CD14-positive monocyte (primary cell): ENCODE measurements around the gene F2R. TPM values are rescaled to one million over a fixed set of nuclear protein-coding genes. Genes with fewer than 3 reads are reported as not detected.

Source experiments
- DNase-seq, 3 donors: peaks; one replicate each; pipeline ENCODE4 v3.0.0-alpha.2; 2011 to 2022
- H2AFZ ChIP-seq: 2 replicates; pipeline ENCODE4 v1.6.0; 2012; ENCODE audit warnings: mild to moderate bottlenecking, low read depth, low read length, inconsistent platforms; ENCODE audit not compliant: insufficient read depth, poor library complexity, severe bottlenecking
- H3K27ac ChIP-seq, 2 donors: 1 replicate in 1 of 2; 2 replicates in 1 of 2; pipeline ENCODE4 v1.5.1; 2012 to 2013; ENCODE audit warnings: low read length in 2 of 2, control low read depth in 1 of 2, inconsistent platforms in 1 of 2, low read depth in 1 of 2, mild to moderate bottlenecking in 1 of 2
- H3K27me3 ChIP-seq, 2 donors: one replicate each; pipeline versions ENCODE4 v1.6.0 to v1.6.1; 2011 to 2013; ENCODE audit warnings: low read length in 2 of 2; ENCODE audit not compliant: control insufficient read depth in 2 of 2, insufficient read depth in 2 of 2
- H3K36me3 ChIP-seq, 2 donors: replicated peaks in 1 of 2; 1 replicate in 1 of 2; 2 replicates in 1 of 2; pipeline versions ENCODE4 v1.5.1 to v1.6.1; 2012 to 2013; ENCODE audit warnings: low read length in 2 of 2, control low read depth in 1 of 2, inconsistent platforms in 1 of 2, mild to moderate bottlenecking in 1 of 2; ENCODE audit not compliant: insufficient read depth in 2 of 2, control insufficient read depth in 1 of 2
- H3K4me1 ChIP-seq, 2 donors: 1 replicate in 1 of 2; 2 replicates in 1 of 2; pipeline versions ENCODE4 v1.5.1 to v1.6.1; 2012 to 2013; ENCODE audit warnings: low read length in 2 of 2, control low read depth in 1 of 2, inconsistent platforms in 1 of 2, mild to moderate bottlenecking in 1 of 2, moderate library complexity in 1 of 2; ENCODE audit not compliant: insufficient read depth in 2 of 2, control insufficient read depth in 1 of 2
- H3K4me2 ChIP-seq: replicated peaks from 2 replicates; pipeline ENCODE3; 2012; ENCODE audit warnings: low read length, moderate library complexity, mild to moderate bottlenecking; ENCODE audit not compliant: poor library complexity, severe bottlenecking; ENCODE audit errors: extremely low read depth
- H3K4me3 ChIP-seq, 3 experiments: fragments of 200-600 bp in 1 of 3; sonication (generic) in 1 of 3; replicated peaks in 1 of 3; 1 replicate in 2 of 3; 2 replicates in 1 of 3; pipeline ENCODE4 v1.5.1; 2011 to 2013; ENCODE audit warnings: low read length in 3 of 3, mild to moderate bottlenecking in 3 of 3, control low read depth in 2 of 3, low read depth in 2 of 3, inconsistent platforms in 1 of 3, moderate library complexity in 1 of 3
- H3K79me2 ChIP-seq: 2 replicates; pipeline ENCODE4 v1.6.0; 2012; ENCODE audit warnings: mild to moderate bottlenecking, control low read depth, inconsistent platforms, low read length, moderate library complexity; ENCODE audit not compliant: insufficient read depth
- H3K9ac ChIP-seq: 2 replicates; pipeline ENCODE4 v1.6.0; 2017; ENCODE audit warnings: low read length, mild to moderate bottlenecking; ENCODE audit not compliant: insufficient read depth, poor library complexity, severe bottlenecking
- H3K9me3 ChIP-seq, 2 donors: replicated peaks in 1 of 2; 1 replicate in 1 of 2; 2 replicates in 1 of 2; pipeline versions ENCODE4 v1.5.1 to v1.6.1; 2012 to 2013; ENCODE audit warnings: low read length in 2 of 2, control low read depth in 1 of 2; ENCODE audit not compliant: control insufficient read depth in 1 of 2, insufficient read depth in 1 of 2
- H4K20me1 ChIP-seq: 2 replicates; pipeline ENCODE4 v1.6.0; 2012; ENCODE audit warnings: mild to moderate bottlenecking, low read length, control low read depth, moderate library complexity; ENCODE audit not compliant: insufficient read depth
- H3K27ac Mint-ChIP-seq, 7 donors: one replicate each; pipeline ENCODE4 v1.8.0; 2020; ENCODE audit warnings: mild to moderate bottlenecking in 7 of 7, mixed read lengths in 7 of 7, moderate library complexity in 6 of 7, inconsistent platforms in 2 of 7
- H3K27me3 Mint-ChIP-seq, 3 donors: one replicate each; pipeline ENCODE4 v1.8.0; 2021 to 2022; ENCODE audit warnings: low read depth in 3 of 3, mild to moderate bottlenecking in 3 of 3, mixed read lengths in 3 of 3, moderate library complexity in 3 of 3, inconsistent platforms in 1 of 3
- H3K36me3 Mint-ChIP-seq, 2 donors: one replicate each; pipeline ENCODE4 v1.8.0; 2020; ENCODE audit warnings: mixed read lengths in 2 of 2, inconsistent platforms in 1 of 2, mild to moderate bottlenecking in 1 of 2
- H3K4me1 Mint-ChIP-seq: one replicate; pipeline ENCODE4 v1.8.0; 2020; ENCODE audit warnings: mild to moderate bottlenecking, mixed read lengths
- H3K4me3 Mint-ChIP-seq, 2 donors: one replicate each; pipeline ENCODE4 v1.8.0; 2020; ENCODE audit warnings: mild to moderate bottlenecking in 2 of 2, mixed read lengths in 2 of 2, moderate library complexity in 1 of 2
- H3K9me3 Mint-ChIP-seq, 7 donors: one replicate each; pipeline ENCODE4 v1.8.0; 2020 to 2022; ENCODE audit warnings: mixed read lengths in 7 of 7, mild to moderate bottlenecking in 6 of 7, moderate library complexity in 6 of 7, inconsistent platforms in 2 of 7
- CTCF ChIP-seq: fragments of 200-600 bp; IDR thresholded peaks from one replicate; pipeline ENCODE4 v1.8.0; 2022; ENCODE audit warnings: antibody characterized with exemption, mild to moderate bottlenecking
- WGBS: methylation state at CpG from one replicate; pipeline ENCODE4 v1.1.5; 2013; ENCODE audit warnings: missing lambda C conversion rate; ENCODE audit not compliant: insufficient coverage; 5-methylcytosine and 5-hydroxymethylcytosine counted together
- intact Hi-C, 2 donors: fragments of 100-400 bp; cut with micrococcal nuclease; formaldehyde crosslinking; loops; one replicate each; pipeline versions ENCODE4 v1.15.0 to v1.15.1; 2023
- polyA plus RNA-seq, 3 donors: library from polyadenylated mRNA; depleted of rRNA in 1 of 3; unstranded in 2 of 3; stranded (reverse) in 1 of 3; fragments of 300-500 nt in 2 of 3; fragments of >200 nt in 1 of 3; fragmentation: Illumina TruSeq in 2 of 3; gene quantifications; 1 replicate in 2 of 3; 2 replicates in 1 of 3; pipeline ENCODE4 v1.2.3, GENCODE V29; 2012 to 2021

F2R gene
- polyA plus RNA-seq, 3 donors, result 0.09 to 0.33 (median 0.22) TPM

GRCh38 chr5:76691467-76692273, 24.3 kb upstream of the F2R start:
- H4K20me1 ChIP-seq, result no peaks in the 10 kb centered on the region
- Mint-ChIP-seq H3K36me3 (peaks cover 73 to 85% of the 10 kb centered on the region in 2 donors), H3K27me3 (no peaks in the 10 kb centered on the region), H3K9me3 (peaks cover 0 to 2% (median 0%) of the 10 kb centered on the region in 7 donors), H3K4me1 (peaks cover 2% of the 10 kb centered on the region), H3K27ac (peak overlapping the region in 3 of 7 donors; percentile 6 to 66 (median 30)), H3K4me3 (no peak overlapping the region)
- WGBS, result no CpG with 5 or more reads among the region's 5 CpGs
- H3K9ac ChIP-seq, result no peak overlapping the region
- H2AFZ ChIP-seq, result no peak overlapping the region
- no peak for DNase-seq
- H3K79me2 ChIP-seq, result no peaks in the 10 kb centered on the region
- intact Hi-C loops, result no loop called here
- peaks cover 92 to 98% of the 10 kb centered on the region in 2 donors for H3K36me3 ChIP-seq
- no peak overlapping the region for H3K4me3 ChIP-seq
- H3K9me3 ChIP-seq, result no peaks in the 10 kb centered on the region
- TF ChIP-seq CTCF, result no peak
- H3K27me3 ChIP-seq, result no peaks in the 10 kb centered on the region
- H3K27ac ChIP-seq, result peak overlapping the region in 1 of 2 donors; percentile 36
- no peak overlapping the region for H3K4me2 ChIP-seq
- no peaks in the 10 kb centered on the region for H3K4me1 ChIP-seq

- Mint-ChIP-seq H3K36me3 (peaks cover 68 to 80% of the 10 kb centered on the region in 2 donors), H3K27ac (peak overlapping the region in 2 of 7 donors; percentile 5 to 30), H3K4me1 (peaks cover 2% of the 10 kb centered on the region), H3K4me3 (no peak overlapping the region), H3K9me3 (peaks cover 0 to 2% (median 0%) of the 10 kb centered on the region in 7 donors), H3K27me3 (no peaks in the 10 kb centered on the region)
- intact Hi-C loops, result no loop called here
- Histone ChIP-seq H3K27me3 (no peaks in the 10 kb centered on the region), H3K9me3 (no peaks in the 10 kb centered on the region), H3K4me3 (no peak overlapping the region), H3K27ac (no peak overlapping the region), H3K9ac (no peak overlapping the region), H3K36me3 (peaks cover 90 to 98% of the 10 kb centered on the region in 2 donors), H3K4me1 (no peaks in the 10 kb centered on the region), H2AFZ (no peak overlapping the region), H4K20me1 (no peaks in the 10 kb centered on the region), H3K79me2 (no peaks in the 10 kb centered on the region), H3K4me2 (no peak overlapping the region)
- DNase-seq, result no peak
- no peak for TF ChIP-seq CTCF
- no CpG with 5 or more reads among the region's 6 CpGs for WGBS
These were observed 23.7 kb upstream of the F2R start for GRCh38 chr5:76692274-76692540.
